IPS DF 6.9 (cell line): ENCODE data around the gene TRAF3IP1.
"Not testable (repeated sequence)": the region's sequence is repeated elsewhere in the genome, so short reads cannot be mapped to it uniquely, and the experiment has no call there.

ENCODE experiments used
- DNase-seq: peaks from one replicate; pipeline ENCODE4 v3.0.0-alpha.2; 2013; ENCODE audit warnings: low read depth, low spot score
- H3K27ac ChIP-seq: one replicate; pipeline ENCODE4 v1.5.1; 2013; ENCODE audit warnings: low read length, control low read depth
- H3K27me3 ChIP-seq: 2 replicates; pipeline ENCODE4 v1.6.1; 2013; ENCODE audit warnings: mild to moderate bottlenecking, low read length; ENCODE audit not compliant: control insufficient read depth, insufficient read depth
- H3K36me3 ChIP-seq: 2 replicates; pipeline ENCODE4 v1.6.1; 2013; ENCODE audit warnings: low read length; ENCODE audit not compliant: control insufficient read depth, insufficient read depth
- H3K4me1 ChIP-seq: 2 replicates; pipeline ENCODE4 v1.6.1; 2013; ENCODE audit warnings: low read length; ENCODE audit not compliant: control insufficient read depth, insufficient read depth
- H3K4me3 ChIP-seq: 2 replicates; pipeline ENCODE4 v1.5.1; 2013; ENCODE audit warnings: mild to moderate bottlenecking, low read length
- H3K9me3 ChIP-seq: 2 replicates; pipeline ENCODE4 v1.6.1; 2013; ENCODE audit warnings: low read length, inconsistent platforms; ENCODE audit not compliant: control insufficient read depth, insufficient read depth
- WGBS: extraction: QIAGEN DNeasy Blood & Tissue Kit; methylation state at CpG from one replicate; pipeline ENCODE4 v1.1.7; 2013; ENCODE audit warnings: mixed read lengths, missing lambda C conversion rate; ENCODE audit not compliant: insufficient read length, insufficient coverage; 5-methylcytosine and 5-hydroxymethylcytosine counted together

The TRAF3IP1 gene

DNA sequence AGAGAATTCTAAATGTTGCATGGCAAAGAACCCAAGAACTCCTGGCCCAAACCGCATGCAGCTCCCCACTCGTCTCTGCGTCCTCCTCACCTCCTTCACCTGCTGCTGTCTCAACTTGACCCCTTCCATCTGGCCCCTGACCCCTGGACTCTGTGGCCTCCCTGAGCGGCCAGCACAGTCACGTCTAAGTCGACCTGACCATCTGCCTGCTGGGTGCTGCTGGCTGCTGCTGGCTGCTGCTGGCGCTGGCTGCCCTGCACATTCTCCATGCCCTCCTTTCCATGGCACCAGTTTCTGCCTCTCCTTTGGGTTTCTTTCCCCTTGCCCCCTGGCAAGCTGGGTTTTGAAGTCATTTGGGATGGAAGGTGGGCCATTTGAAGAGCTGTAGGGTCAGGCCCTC lies 76.3 kb downstream of the TRAF3IP1 start:
- no peaks in the 10 kb centered on the region for H3K9me3 ChIP-seq
- H3K36me3 ChIP-seq, result no peaks in the 10 kb centered on the region
- no peak overlapping the region for H3K4me3 ChIP-seq
- no CpG with 5 or more reads among the region's 7 CpGs for WGBS
- H3K27ac ChIP-seq, result no peak overlapping the region
- DNase-seq, result no peak
- H3K27me3 ChIP-seq, result no peaks in the 10 kb centered on the region
- H3K4me1 ChIP-seq, result no peaks in the 10 kb centered on the region; the same call in 1 of the 2 replicates

- H3K27me3 ChIP-seq, result no peaks in the 10 kb centered on the region
- H3K4me3 ChIP-seq, result no peak overlapping the region
- no peak for DNase-seq
- H3K36me3 ChIP-seq, result no peaks in the 10 kb centered on the region
- H3K27ac ChIP-seq, result no peak overlapping the region
- H3K9me3 ChIP-seq, result no peaks in the 10 kb centered on the region
- no CpG with 5 or more reads among the region's 14 CpGs for WGBS
- H3K4me1 ChIP-seq, result no peaks in the 10 kb centered on the region; the same call in 1 of the 2 replicates
Measured at GRCh38 chr2:238397356-238397755, 77.0 kb downstream of the TRAF3IP1 start.

GRCh38 chr2:238398577-238398976 lies 78.3 kb downstream of the TRAF3IP1 start:
- no peaks in the 10 kb centered on the region for H3K36me3 ChIP-seq
- H3K27ac ChIP-seq, result no peak overlapping the region
- WGBS, result no CpG with 5 or more reads among the region's 6 CpGs
- no peak for DNase-seq
- H3K4me1 ChIP-seq, result no peaks in the 10 kb centered on the region; the same call in 1 of the 2 replicates
- no peak overlapping the region for H3K4me3 ChIP-seq
- no peaks in the 10 kb centered on the region for H3K27me3 ChIP-seq
- no peaks in the 10 kb centered on the region for H3K9me3 ChIP-seq

DNA sequence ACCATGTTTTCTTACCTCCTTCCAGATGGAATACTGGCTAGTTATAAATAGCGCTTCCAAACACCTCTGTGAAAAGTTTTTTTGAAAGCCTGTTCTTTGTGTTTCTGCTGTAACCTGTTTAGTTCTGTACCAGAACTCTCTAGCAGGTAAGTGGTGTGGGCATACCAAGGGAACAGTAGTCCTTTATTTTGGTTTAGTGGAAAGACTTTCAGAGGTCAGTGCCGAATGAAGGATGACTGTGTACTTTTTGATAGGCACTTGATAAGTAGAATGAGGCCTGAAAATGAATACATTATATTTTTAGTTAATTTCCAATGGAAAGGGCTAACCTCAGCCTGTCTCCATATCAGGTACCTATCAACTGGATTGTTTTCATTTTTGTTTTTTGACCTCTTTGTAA lies 78.8 kb downstream of the TRAF3IP1 start:
- no CpG with 5 or more reads among the region's 2 CpGs for WGBS
- H3K9me3 ChIP-seq, result no peaks in the 10 kb centered on the region
- H3K4me1 ChIP-seq, result no peaks in the 10 kb centered on the region; the same call in 1 of the 2 replicates
- DNase-seq, result no peak
- H3K4me3 ChIP-seq, result no peak overlapping the region
- H3K27ac ChIP-seq, result no peak overlapping the region
- no peaks in the 10 kb centered on the region for H3K36me3 ChIP-seq
- H3K27me3 ChIP-seq, result no peaks in the 10 kb centered on the region

DNA sequence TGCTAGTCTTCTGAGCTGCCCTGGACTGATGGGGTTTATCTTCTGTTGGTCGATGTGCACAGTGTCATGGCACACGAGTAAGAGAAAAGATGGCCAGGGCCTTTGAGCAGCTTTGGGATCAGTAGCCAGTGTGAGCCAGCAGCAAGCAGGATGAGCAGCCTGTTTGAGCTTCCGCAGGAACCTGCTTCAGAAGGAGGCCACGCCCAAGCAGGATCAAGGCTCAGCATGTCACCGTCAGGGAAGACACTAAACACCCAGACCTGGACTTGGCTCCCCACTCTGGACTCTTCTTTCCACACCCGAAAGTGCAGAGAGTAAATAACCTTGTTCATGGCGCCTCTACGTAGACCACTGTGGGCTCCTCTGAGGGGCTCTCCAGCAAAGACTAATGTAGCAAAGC lies 81.2 kb downstream of the TRAF3IP1 start:
- Histone ChIP-seq H3K27ac (no peak overlapping the region), H3K9me3 (no peaks in the 10 kb centered on the region), H3K36me3 (no peaks in the 10 kb centered on the region), H3K4me3 (no peak overlapping the region), H3K27me3 (no peaks in the 10 kb centered on the region), H3K4me1 (no peaks in the 10 kb centered on the region; the same call in none of the 2 replicates)
- no peak for DNase-seq
- WGBS, result no CpG with 5 or more reads among the region's 8 CpGs

GRCh38 chr2:238403632-238404405 lies 83.5 kb downstream of the TRAF3IP1 start:
- Histone ChIP-seq H3K9me3 (no peaks in the 10 kb centered on the region), H3K4me3 (no peak overlapping the region), H3K27ac (no peak overlapping the region), H3K36me3 (no peaks in the 10 kb centered on the region), H3K27me3 (no peaks in the 10 kb centered on the region), H3K4me1 (no peaks in the 10 kb centered on the region; the same call in 1 of the 2 replicates)
- no CpG with 5 or more reads among the region's 21 CpGs for WGBS
- no peak for DNase-seq

GRCh38 chr2:238404406-238405216 lies 84.3 kb downstream of the TRAF3IP1 start:
- Histone ChIP-seq H3K9me3 (no peaks in the 10 kb centered on the region), H3K4me3 (no peak overlapping the region), H3K27me3 (no peaks in the 10 kb centered on the region), H3K36me3 (no peaks in the 10 kb centered on the region), H3K27ac (no peak overlapping the region), H3K4me1 (no peaks in the 10 kb centered on the region; the same call in none of the 2 replicates)
- WGBS, result no CpG with 5 or more reads among the region's 19 CpGs
- no peak for DNase-seq

DNA sequence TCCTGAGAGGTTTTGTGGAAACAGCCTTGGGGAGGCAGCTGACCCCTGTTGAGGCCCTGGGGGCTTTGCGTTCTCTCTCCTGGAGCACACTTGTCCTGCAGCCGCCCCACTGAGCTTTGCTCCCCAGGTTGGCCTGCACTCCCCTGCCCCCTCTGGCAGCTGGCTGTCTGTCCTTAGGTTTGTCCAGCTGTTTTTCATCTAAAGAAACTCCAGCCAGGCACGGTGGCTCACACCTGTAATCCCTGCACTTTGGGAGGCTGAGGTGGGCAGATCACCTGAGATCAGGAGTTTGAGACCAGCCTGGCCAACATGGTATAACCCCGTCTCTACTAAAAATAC lies 84.9 kb downstream of the TRAF3IP1 start:
- H3K27me3 ChIP-seq, H3K9me3 ChIP-seq, H3K27ac ChIP-seq, H3K4me3 ChIP-seq, DNase-seq, H3K36me3 ChIP-seq, H3K4me1 ChIP-seq: not testable (repeated sequence)
- no CpG with 5 or more reads among the region's 4 CpGs for WGBS

GRCh38 chr2:238406221-238406997 lies 86.1 kb downstream of the TRAF3IP1 start:
- Histone ChIP-seq H3K9me3 (no peaks in the 10 kb centered on the region), H3K27ac (no peak overlapping the region), H3K4me1 (no peaks in the 10 kb centered on the region; the same call in none of the 2 replicates), H3K36me3 (no peaks in the 10 kb centered on the region), H3K4me3 (no peak overlapping the region), H3K27me3 (no peaks in the 10 kb centered on the region)
- no CpG with 5 or more reads among the region's 20 CpGs for WGBS
- DNase-seq, result no peak

- no peaks in the 10 kb centered on the region for H3K27me3 ChIP-seq
- no peak for DNase-seq
- H3K4me3 ChIP-seq, result no peak overlapping the region
- H3K36me3 ChIP-seq, result no peaks in the 10 kb centered on the region
- H3K27ac ChIP-seq, result no peak overlapping the region
- no peaks in the 10 kb centered on the region; the same call in none of the 2 replicates for H3K4me1 ChIP-seq
- H3K9me3 ChIP-seq, result no peaks in the 10 kb centered on the region
- no CpG with 5 or more reads among the region's 8 CpGs for WGBS
Measured at GRCh38 chr2:238406998-238407285, 86.6 kb downstream of the TRAF3IP1 start.
